NCI-H2081 (cell line): ENCODE data around the gene EFL1.

Experiments used
- DNase-seq, 2 experiments: peaks; one replicate each; lab custom pipeline; 2025; lab: John Stamatoyannopoulos, UW

The EFL1 gene

DNA sequence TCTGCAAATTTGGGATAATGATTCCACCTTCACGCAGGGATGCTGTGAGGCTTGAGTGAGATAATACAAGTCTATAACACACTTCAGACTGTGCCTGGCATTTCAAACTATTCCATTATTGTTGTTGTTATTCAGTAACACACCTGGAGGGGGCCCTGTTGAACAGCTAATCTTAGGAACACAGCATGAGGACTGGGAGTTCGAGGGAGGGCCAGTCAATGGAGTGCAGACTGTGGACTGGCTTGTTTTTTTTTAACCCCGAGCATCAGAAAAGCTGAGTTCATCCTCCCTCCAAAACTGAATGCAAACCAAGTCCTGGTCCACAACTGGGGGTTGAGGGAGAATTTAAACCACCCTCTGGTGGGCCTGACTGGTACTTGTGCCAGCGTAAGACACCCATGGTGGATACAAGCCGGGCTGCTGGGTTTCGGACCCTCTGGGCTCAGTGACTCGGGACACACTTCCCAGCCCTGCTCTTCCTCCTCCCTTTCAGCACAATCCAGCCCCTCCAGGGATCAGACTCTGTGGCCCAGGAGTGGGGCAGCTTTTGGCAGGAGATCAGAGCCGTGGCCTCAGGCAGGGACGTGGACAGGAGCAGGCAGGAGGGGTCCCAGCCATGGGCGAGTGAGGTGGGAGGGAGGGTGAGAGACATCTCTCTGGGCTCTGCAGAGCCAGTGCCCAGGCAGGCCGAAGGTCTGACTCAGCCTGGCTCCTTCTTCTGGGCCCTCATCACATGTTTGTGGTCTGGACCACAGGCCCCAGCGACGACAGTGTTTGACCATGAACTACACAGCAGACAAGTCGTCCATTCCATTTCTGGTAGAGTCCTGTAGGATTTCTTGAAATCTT, 180.4 kb downstream of the EFL1 start:
- no peak for DNase-seq

- no peak for DNase-seq
Observed at GRCh38 chr15:82080774-82081173, 181.8 kb downstream of the EFL1 start.
